MG63 (cell line): ENCODE data around the gene DAZ1. TPM values are rescaled to one million over a fixed set of nuclear protein-coding genes. Genes with fewer than 3 reads are reported as not detected.
"Not testable (repeated sequence)": the region's sequence is repeated elsewhere in the genome, so short reads cannot be mapped to it uniquely, and the experiment has no call there.

Experiments used
- DNase-seq: peaks from one replicate; pipeline ENCODE4 v3.0.0-alpha.2; 2020
- H3K27me3 ChIP-seq: fragments of 250-450 bp; sonication (Bioruptor Pico); 2 replicates; pipeline ENCODE4 v1.5.1; 2020; ENCODE audit warnings: mild to moderate bottlenecking, moderate library complexity
- H3K36me3 ChIP-seq: fragments of 250-450 bp; sonication (Bioruptor Pico); 2 replicates; pipeline ENCODE4 v1.5.1; 2020; ENCODE audit warnings: mild to moderate bottlenecking, moderate library complexity
- H3K4me3 ChIP-seq: fragments of 250-450 bp; sonication (Bioruptor Pico); 2 replicates; pipeline ENCODE4 v1.5.1; 2020; ENCODE audit warnings: mild to moderate bottlenecking, moderate library complexity
- H3K9me3 ChIP-seq: fragments of 250-450 bp; sonication (Bioruptor Pico); 2 replicates; pipeline ENCODE4 v1.5.1; 2020; ENCODE audit warnings: mild to moderate bottlenecking, moderate library complexity
- total RNA-seq: library from RNA; depleted of rRNA; stranded (reverse); fragments of >200 nt; shearing (Covaris generic); gene quantifications from 2 replicates; pipeline ENCODE4 v1.2.3, GENCODE V29; 2014; ENCODE audit warnings: low replicate concordance; rRNA removed

Gene DAZ1, protein sequence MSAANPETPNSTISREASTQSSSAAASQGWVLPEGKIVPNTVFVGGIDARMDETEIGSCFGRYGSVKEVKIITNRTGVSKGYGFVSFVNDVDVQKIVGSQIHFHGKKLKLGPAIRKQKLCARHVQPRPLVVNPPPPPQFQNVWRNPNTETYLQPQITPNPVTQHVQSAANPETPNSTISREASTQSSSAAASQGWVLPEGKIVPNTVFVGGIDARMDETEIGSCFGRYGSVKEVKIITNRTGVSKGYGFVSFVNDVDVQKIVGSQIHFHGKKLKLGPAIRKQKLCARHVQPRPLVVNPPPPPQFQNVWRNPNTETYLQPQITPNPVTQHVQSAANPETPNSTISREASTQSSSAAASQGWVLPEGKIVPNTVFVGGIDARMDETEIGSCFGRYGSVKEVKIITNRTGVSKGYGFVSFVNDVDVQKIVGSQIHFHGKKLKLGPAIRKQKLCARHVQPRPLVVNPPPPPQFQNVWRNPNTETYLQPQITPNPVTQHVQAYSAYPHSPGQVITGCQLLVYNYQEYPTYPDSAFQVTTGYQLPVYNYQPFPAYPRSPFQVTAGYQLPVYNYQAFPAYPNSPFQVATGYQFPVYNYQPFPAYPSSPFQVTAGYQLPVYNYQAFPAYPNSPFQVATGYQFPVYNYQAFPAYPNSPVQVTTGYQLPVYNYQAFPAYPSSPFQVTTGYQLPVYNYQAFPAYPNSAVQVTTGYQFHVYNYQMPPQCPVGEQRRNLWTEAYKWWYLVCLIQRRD
- total RNA-seq = not detected in 2 replicates

DNA sequence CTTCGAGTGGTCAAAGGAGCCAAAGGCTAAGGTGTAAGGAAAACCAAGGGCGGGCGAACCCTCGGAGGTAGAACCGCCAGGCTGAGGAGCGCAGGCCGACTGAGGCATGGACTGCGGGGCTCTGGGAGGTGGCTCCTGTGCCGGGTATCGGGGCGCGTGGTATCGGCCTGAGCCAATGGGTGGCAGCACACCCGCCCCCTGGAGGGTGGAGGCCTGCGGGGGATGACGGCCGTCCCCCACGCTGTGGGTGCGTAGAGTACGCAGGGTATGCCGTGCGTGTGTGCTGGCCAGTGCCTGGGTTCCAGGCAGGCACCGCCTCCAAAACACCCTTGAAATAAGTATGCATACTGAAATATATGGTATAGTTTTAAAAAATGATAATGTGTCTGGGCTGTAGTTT is at the start of gene DAZ1:
DAZ1 (minus strand) TSS at position 101 of the 400 bp plus-strand sequence. CDS start 208 bp downstream, outside the sequence.
- DNase-seq, H3K4me3 ChIP-seq, H3K36me3 ChIP-seq, H3K27me3 ChIP-seq, H3K9me3 ChIP-seq: not testable (repeated sequence)

DNA sequence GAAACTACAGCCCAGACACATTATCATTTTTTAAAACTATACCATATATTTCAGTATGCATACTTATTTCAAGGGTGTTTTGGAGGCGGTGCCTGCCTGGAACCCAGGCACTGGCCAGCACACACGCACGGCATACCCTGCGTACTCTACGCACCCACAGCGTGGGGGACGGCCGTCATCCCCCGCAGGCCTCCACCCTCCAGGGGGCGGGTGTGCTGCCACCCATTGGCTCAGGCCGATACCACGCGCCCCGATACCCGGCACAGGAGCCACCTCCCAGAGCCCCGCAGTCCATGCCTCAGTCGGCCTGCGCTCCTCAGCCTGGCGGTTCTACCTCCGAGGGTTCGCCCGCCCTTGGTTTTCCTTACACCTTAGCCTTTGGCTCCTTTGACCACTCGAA is 20.4 kb upstream of the DAZ1 start, which contains the start of gene DAZ2:
DAZ2 (plus strand) TSS at position 301 of the 400 bp plus-strand sequence. CDS start 208 bp downstream, outside the sequence.
- H3K36me3 ChIP-seq, H3K4me3 ChIP-seq, H3K9me3 ChIP-seq, DNase-seq, H3K27me3 ChIP-seq: not testable (repeated sequence)

DNA sequence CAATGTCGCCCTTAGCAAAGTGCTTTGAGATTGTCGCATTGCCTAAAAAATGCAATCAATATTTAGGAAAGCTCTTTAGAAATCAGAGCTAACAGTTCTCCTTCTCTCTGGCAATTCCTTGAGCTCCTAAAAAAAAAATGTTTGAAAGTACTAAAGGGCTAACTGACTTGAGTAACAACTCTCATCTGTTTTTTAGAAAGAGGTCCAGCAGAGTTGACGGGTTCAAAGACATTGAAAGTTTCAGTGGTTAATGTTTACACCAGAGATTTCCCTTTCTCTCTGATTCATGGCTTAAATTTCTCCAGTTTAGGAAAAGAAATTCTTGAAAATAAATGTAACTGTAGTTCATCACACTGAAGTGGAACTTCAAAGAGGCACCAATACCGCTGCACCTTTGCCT is 11.9 kb upstream of the DAZ1 start:
- H3K27me3 ChIP-seq, H3K4me3 ChIP-seq, H3K36me3 ChIP-seq, DNase-seq, H3K9me3 ChIP-seq: not testable (repeated sequence)

DNA sequence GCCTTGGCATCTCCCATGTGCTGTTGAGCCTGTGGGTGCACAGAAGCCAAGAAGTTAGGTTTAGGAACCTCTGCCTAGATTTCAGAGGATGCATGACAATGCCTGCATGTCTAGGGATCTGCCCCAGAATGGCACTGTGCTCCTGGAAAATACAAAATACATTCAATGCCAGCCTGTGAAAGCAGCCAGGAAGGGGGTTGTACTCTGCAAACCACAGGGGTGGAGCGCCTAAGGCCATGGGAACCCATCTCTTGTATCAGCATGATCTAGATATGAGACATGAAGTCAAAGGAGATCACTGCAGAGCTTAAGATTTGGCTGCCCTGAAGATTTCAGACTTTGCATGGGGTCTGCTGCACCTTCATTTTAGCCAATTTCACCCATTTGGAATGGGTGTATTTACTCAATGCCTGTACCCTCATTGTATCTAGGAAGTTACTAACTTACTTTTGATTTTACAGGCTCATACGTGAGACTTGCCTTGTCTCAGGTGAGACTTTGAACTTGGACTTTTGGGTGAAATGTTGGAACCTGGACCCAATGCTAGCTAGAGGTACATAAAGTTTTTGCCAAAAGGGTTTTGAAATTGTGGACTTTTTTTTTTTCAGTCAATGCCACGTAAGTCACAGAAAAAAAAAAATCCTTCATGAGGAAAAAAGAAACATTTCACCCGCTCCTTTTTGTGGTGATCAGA is 11.1 kb upstream of the DAZ1 start:
- not testable (repeated sequence) for DNase-seq, H3K27me3 ChIP-seq, H3K36me3 ChIP-seq, H3K4me3 ChIP-seq, H3K9me3 ChIP-seq

DNA sequence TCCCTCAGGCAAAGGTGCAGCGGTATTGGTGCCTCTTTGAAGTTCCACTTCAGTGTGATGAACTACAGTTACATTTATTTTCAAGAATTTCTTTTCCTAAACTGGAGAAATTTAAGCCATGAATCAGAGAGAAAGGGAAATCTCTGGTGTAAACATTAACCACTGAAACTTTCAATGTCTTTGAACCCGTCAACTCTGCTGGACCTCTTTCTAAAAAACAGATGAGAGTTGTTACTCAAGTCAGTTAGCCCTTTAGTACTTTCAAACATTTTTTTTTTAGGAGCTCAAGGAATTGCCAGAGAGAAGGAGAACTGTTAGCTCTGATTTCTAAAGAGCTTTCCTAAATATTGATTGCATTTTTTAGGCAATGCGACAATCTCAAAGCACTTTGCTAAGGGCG is 8.6 kb upstream of the DAZ1 start:
- H3K4me3 ChIP-seq, DNase-seq, H3K27me3 ChIP-seq, H3K36me3 ChIP-seq, H3K9me3 ChIP-seq: not testable (repeated sequence)

Other genes starting within 250 kb of the DAZ1 start
- not detected in 2 replicates for gene BPY2, start 214.7 kb downstream of the DAZ1 start, total RNA-seq
- gene DAZ2, start 20.5 kb upstream of the DAZ1 start, total RNA-seq = not detected in 2 replicates